Activated naive CD8-positive, alpha-beta T cell treated with anti-CD3 and anti-CD28 coated beads, Interleukin-2, amount 10 ng/mL, durations not matched to agents 7 days and 5 days (primary cell): ENCODE results near the gene OR56A1. TPM values are rescaled to one million over a fixed set of nuclear protein-coding genes. Genes with fewer than 3 reads are reported as not detected.

Source experiments
- total RNA-seq, 2 experiments: library from RNA; stranded (reverse); gene quantifications; one replicate each; pipeline ENCODE4 v1.2.3, GENCODE V29; 2021

Gene OR56A1
- total RNA-seq, 2 experiments from 2014 or later = not detected

Other genes with a start within 250 kb of the OR56A1 start
- gene OR52N5, start 247.4 kb downstream of the OR56A1 start, total RNA-seq = not detected
- gene OR52N1, start 239.5 kb downstream of the OR56A1 start, total RNA-seq = not detected
- not detected for gene OR52N2, start 221.8 kb downstream of the OR56A1 start, total RNA-seq
- gene OR52E6, start 188.9 kb downstream of the OR56A1 start, total RNA-seq = not detected
- gene OR52E8, start 173.1 kb downstream of the OR56A1 start, total RNA-seq = not detected
- gene OR52E4, start 150.1 kb downstream of the OR56A1 start, total RNA-seq = not detected
- not detected for gene OR52E5, start 137.6 kb downstream of the OR56A1 start, total RNA-seq
- not detected for gene OR56A3, start 88.5 kb downstream of the OR56A1 start, total RNA-seq
- not detected for gene OR56A5, start 62.3 kb downstream of the OR56A1 start, total RNA-seq
- not detected for gene OR52L1, start 43.8 kb downstream of the OR56A1 start, total RNA-seq
- gene OR56A4, start 23.8 kb downstream of the OR56A1 start, total RNA-seq = not detected
- gene OR56B4, start 76.9 kb upstream of the OR56A1 start, total RNA-seq = not detected
- gene OR52B2, start 139.6 kb upstream of the OR56A1 start, total RNA-seq = not detected
- not detected for gene OR52W1, start 168.5 kb upstream of the OR56A1 start, total RNA-seq
- gene C11orf42, start 174.8 kb upstream of the OR56A1 start, total RNA-seq = not detected
- gene FHIP1B, start 203.9 kb upstream of the OR56A1 start, total RNA-seq = 10 to 100 TPM; 33.3 to 34.9 TPM
- gene CNGA4, start 208.3 kb upstream of the OR56A1 start, total RNA-seq = under 1 TPM; 0.20 to 0.22 TPM
- gene CCKBR, start 229.1 kb upstream of the OR56A1 start, total RNA-seq = not detected